Testis (tissue), 2 donors: ENCODE data around the gene FBXL7.

Source experiments
- POLR2A ChIP-seq: fragments of 450-650 bp; IDR thresholded peaks from one replicate; pipeline ENCODE4 v1.6.1; 2017; ENCODE audit warnings: antibody characterized with exemption, mild to moderate bottlenecking, moderate library complexity
- TF ChIP-seq, protein P1 (sequence below), 3 experiments: fragments of 450-650 bp in 2 of 3; fragments of 200-600 bp in 1 of 3; sonication (generic) in 1 of 3; IDR thresholded peaks; one replicate each; pipeline ENCODE4 v1.5.1; 2016 to 2019; ENCODE audit warnings: antibody characterized with exemption in 3 of 3, mild to moderate bottlenecking in 2 of 3, moderate library complexity in 1 of 3

DNA sequence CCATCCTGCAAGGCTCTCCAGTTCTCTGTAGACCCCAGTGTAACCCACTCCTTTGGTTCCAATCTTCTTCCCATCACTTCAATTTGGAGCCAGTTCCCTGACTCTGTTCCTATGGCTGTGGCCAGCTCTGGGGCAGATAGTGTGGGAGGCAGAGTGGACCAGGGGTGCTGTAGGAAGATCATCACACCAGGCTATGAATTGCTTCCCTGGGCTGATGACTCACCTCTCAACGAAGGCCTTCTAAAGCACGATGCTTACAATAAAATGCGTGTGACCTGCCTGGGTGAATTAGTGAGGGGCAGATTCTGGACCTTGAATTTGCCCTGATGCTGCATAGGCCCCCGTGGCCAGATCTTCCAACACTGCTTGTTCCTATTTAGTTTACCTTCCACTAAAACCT lies 289.7 kb downstream of the FBXL7 start:
- TF ChIP-seq, protein P1, sequence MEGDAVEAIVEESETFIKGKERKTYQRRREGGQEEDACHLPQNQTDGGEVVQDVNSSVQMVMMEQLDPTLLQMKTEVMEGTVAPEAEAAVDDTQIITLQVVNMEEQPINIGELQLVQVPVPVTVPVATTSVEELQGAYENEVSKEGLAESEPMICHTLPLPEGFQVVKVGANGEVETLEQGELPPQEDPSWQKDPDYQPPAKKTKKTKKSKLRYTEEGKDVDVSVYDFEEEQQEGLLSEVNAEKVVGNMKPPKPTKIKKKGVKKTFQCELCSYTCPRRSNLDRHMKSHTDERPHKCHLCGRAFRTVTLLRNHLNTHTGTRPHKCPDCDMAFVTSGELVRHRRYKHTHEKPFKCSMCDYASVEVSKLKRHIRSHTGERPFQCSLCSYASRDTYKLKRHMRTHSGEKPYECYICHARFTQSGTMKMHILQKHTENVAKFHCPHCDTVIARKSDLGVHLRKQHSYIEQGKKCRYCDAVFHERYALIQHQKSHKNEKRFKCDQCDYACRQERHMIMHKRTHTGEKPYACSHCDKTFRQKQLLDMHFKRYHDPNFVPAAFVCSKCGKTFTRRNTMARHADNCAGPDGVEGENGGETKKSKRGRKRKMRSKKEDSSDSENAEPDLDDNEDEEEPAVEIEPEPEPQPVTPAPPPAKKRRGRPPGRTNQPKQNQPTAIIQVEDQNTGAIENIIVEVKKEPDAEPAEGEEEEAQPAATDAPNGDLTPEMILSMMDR (IDR thresholded peaks at IDR 0.05): no peak
- TF ChIP-seq POLR2A: no peak
